Natural killer cell (primary cell): ENCODE data around the gene NPR3. TPM values are rescaled to one million over a fixed set of nuclear protein-coding genes. Genes with fewer than 3 reads are reported as not detected.

Experiments used
- ATAC-seq, 3 donors: fragments of 150-1000 bp in 2 of 3; fragments of 200-7000 bp in 1 of 3; cut with Tn5 transposase; 1 replicate in 1 of 3; 2 replicates in 2 of 3; pipeline ENCODE4 v1.10.0; 2021; ENCODE audit warnings: mild to moderate bottlenecking in 2 of 3, moderate library complexity in 2 of 3
- DNase-seq, 2 donors: peaks; one replicate each; pipeline versions ENCODE4 v3.0.0 to v3.0.0-alpha.2; 2013 to 2021; ENCODE audit warnings: mixed read lengths in 1 of 2
- H3K27ac ChIP-seq: one replicate; pipeline ENCODE4 v1.5.1; 2013; ENCODE audit warnings: mild to moderate bottlenecking, low read length
- H3K27me3 ChIP-seq: one replicate; pipeline ENCODE4 v1.6.1; 2013; ENCODE audit warnings: low read length; ENCODE audit not compliant: control insufficient read depth, insufficient read depth
- H3K36me3 ChIP-seq: one replicate; pipeline ENCODE4 v1.6.1; 2013; ENCODE audit warnings: low read length; ENCODE audit not compliant: control insufficient read depth, insufficient read depth
- H3K4me1 ChIP-seq: one replicate; pipeline ENCODE4 v1.6.1; 2013; ENCODE audit warnings: low read length; ENCODE audit not compliant: control insufficient read depth, insufficient read depth
- H3K4me3 ChIP-seq: one replicate; pipeline ENCODE4 v1.5.1; 2013; ENCODE audit warnings: low read length
- H3K9me3 ChIP-seq: one replicate; pipeline ENCODE4 v1.6.1; 2013; ENCODE audit warnings: low read length; ENCODE audit not compliant: control insufficient read depth, insufficient read depth
- H3K27ac Mint-ChIP-seq, 2 donors: one replicate each; pipeline ENCODE4 v1.8.0; 2022; ENCODE audit warnings: mild to moderate bottlenecking in 2 of 2, mixed read lengths in 2 of 2, moderate library complexity in 1 of 2
- H3K27me3 Mint-ChIP-seq, 2 donors: one replicate each; pipeline ENCODE4 v1.8.0; 2022; ENCODE audit warnings: low read depth in 2 of 2, mixed read lengths in 2 of 2
- H3K36me3 Mint-ChIP-seq: one replicate; pipeline ENCODE4 v1.8.0; 2022; ENCODE audit warnings: mixed read lengths
- H3K4me1 Mint-ChIP-seq, 2 donors: one replicate each; pipeline ENCODE4 v1.8.0; 2022; ENCODE audit warnings: mixed read lengths in 2 of 2
- H3K4me3 Mint-ChIP-seq: one replicate; pipeline ENCODE4 v1.8.0; 2022; ENCODE audit warnings: mild to moderate bottlenecking, moderate library complexity, mixed read lengths
- H3K9me3 Mint-ChIP-seq, 2 donors: one replicate each; pipeline ENCODE4 v1.8.0; 2022; ENCODE audit warnings: mixed read lengths in 2 of 2
- WGBS: methylation state at CpG from one replicate; pipeline ENCODE4 v1.1.7; 2013; ENCODE audit warnings: missing lambda C conversion rate; ENCODE audit not compliant: insufficient coverage; 5-methylcytosine and 5-hydroxymethylcytosine counted together
- intact Hi-C: fragments of 100-400 bp; cut with micrococcal nuclease; formaldehyde crosslinking; loops from one replicate; pipeline ENCODE4 v1.14.2; 2022
- total RNA-seq, 4 donors: library from RNA; stranded (reverse); fragments of 120-200 nt in 1 of 4; gene quantifications; one replicate each; pipeline versions ENCODE4 v1.2.3 to v1.2.4, GENCODE V29; 2013 to 2022
- TF ChIP-seq, protein P1 (sequence below): fragments of 200-600 bp; IDR thresholded peaks from one replicate; pipeline ENCODE4 v1.8.0; 2022; ENCODE audit warnings: antibody characterized with exemption

Gene NPR3
- total RNA-seq, 3 donors from 2014 or later (not counting 1 experiment from before 2014, with no cell fraction given): 0.23 TPM; not detected in 2

DNA sequence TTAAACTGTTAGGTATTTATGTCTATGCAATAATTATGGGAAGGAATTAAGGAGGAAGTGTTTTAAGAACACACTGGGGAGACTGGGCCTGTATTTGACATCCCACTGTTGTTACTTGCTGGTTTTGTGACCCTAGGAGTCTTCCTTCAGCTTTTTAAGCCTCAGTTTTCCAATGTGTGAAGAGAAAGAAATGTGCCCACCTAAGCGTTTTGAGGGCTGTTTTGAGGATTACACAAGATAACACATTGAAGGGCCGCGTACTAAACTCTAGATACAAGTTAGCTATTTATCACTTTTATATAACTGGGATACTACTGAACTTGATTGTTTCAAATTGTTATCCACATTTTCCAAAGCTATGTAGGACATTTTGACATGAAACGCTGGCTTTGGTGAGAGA lies 72.5 kb downstream of the NPR3 start:
- Histone ChIP-seq H3K4me3 (no peak overlapping the region), H3K27ac (no peak overlapping the region), H3K27me3 (no peaks in the 10 kb centered on the region), H3K36me3 (no peaks in the 10 kb centered on the region), H3K9me3 (no peaks in the 10 kb centered on the region), H3K4me1 (no peaks in the 10 kb centered on the region)
- TF ChIP-seq, protein P1, sequence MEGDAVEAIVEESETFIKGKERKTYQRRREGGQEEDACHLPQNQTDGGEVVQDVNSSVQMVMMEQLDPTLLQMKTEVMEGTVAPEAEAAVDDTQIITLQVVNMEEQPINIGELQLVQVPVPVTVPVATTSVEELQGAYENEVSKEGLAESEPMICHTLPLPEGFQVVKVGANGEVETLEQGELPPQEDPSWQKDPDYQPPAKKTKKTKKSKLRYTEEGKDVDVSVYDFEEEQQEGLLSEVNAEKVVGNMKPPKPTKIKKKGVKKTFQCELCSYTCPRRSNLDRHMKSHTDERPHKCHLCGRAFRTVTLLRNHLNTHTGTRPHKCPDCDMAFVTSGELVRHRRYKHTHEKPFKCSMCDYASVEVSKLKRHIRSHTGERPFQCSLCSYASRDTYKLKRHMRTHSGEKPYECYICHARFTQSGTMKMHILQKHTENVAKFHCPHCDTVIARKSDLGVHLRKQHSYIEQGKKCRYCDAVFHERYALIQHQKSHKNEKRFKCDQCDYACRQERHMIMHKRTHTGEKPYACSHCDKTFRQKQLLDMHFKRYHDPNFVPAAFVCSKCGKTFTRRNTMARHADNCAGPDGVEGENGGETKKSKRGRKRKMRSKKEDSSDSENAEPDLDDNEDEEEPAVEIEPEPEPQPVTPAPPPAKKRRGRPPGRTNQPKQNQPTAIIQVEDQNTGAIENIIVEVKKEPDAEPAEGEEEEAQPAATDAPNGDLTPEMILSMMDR: no peak
- Mint-ChIP-seq H3K36me3 (no peaks in the 10 kb centered on the region), H3K27me3 (peaks cover 16 to 27% of the 10 kb centered on the region in 2 donors), H3K9me3 (no peaks in the 10 kb centered on the region), H3K27ac (no peak overlapping the region), H3K4me3 (no peak overlapping the region), H3K4me1 (peaks cover 0 to 6% of the 10 kb centered on the region in 2 donors)
- ATAC-seq (no peak), DNase-seq (no peak)
- WGBS: 92% methylated on average over 4 of the region's 4 CpGs
- intact Hi-C loops: no loop called here

DNA sequence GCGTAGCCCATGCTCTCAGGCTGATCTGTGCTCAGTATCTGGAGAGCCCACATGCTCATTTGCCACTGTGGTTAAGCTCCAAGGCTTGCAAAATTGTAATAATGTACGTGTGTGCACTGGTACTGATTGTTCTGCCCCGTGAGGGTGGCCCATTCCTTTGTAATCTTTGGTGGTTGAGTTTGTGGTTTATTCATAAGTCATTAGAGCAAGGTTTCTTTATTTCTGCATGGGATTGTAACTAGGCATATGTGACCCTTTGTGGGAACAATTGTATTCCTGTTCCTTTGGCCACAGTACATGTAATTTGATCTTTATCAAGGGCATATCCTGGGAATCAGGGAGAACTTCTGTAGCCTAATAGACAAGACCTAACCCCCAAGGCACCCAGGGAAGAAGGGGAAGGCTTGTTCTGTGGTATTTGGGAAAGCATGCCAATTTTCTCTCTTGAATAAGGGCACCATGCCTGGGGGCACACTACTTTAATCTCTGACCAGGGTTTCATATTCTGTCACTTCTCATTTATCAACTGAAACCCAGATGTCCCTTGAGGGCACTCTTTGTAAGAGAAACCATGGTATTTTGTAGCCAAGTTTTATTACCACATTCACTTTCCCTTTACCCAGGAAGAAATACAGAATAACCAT lies 74.6 kb downstream of the NPR3 start:
- Mint-ChIP-seq H3K36me3 (no peaks in the 10 kb centered on the region), H3K4me3 (no peak overlapping the region), H3K27me3 (peaks cover 16 to 42% of the 10 kb centered on the region in 2 donors), H3K27ac (no peak overlapping the region), H3K4me1 (peaks cover 0 to 6% of the 10 kb centered on the region in 2 donors), H3K9me3 (no peaks in the 10 kb centered on the region)
- Histone ChIP-seq H3K27ac (no peak overlapping the region), H3K36me3 (no peaks in the 10 kb centered on the region), H3K9me3 (no peaks in the 10 kb centered on the region), H3K4me3 (no peak overlapping the region), H3K4me1 (no peaks in the 10 kb centered on the region), H3K27me3 (no peaks in the 10 kb centered on the region)
- DNase-seq: no peak
- intact Hi-C loops: no loop called here
- TF ChIP-seq, protein P1: no peak
- 24% methylated on average over 3 of the region's 3 CpGs for WGBS
- no peak for ATAC-seq

- DNase-seq (no peak), ATAC-seq (no peak)
- H3K4me1 ChIP-seq: no peaks in the 10 kb centered on the region
These were observed 75.2 kb downstream of the NPR3 start for GRCh38 chr5:32786311-32786710.

More at GRCh38 chr5:32786311-32786710, 75.2 kb downstream of the NPR3 start:
- H3K27me3 ChIP-seq: no peaks in the 10 kb centered on the region
- no peaks in the 10 kb centered on the region for H3K36me3 ChIP-seq
- Mint-ChIP-seq H3K36me3 (no peaks in the 10 kb centered on the region), H3K27ac (no peak overlapping the region), H3K27me3 (peaks cover 16 to 42% of the 10 kb centered on the region in 2 donors), H3K9me3 (no peaks in the 10 kb centered on the region), H3K4me1 (peaks cover 0 to 6% of the 10 kb centered on the region in 2 donors), H3K4me3 (no peak overlapping the region)
- no peak overlapping the region for H3K4me3 ChIP-seq
- H3K27ac ChIP-seq: no peak overlapping the region
- no CpG with 5 or more reads among the region's 4 CpGs for WGBS
- intact Hi-C loops: no loop called here
- H3K9me3 ChIP-seq: no peaks in the 10 kb centered on the region
- TF ChIP-seq, protein P1: no peak
